Right atrium auricular region (tissue), 2 donors: ENCODE results near the gene PTHLH. TPM values are rescaled to one million over a fixed set of nuclear protein-coding genes. Genes with fewer than 3 reads are reported as not detected.

Experiments
- DNase-seq: peaks from one replicate; pipeline ENCODE4 v3.0.0-alpha.2; 2019; ENCODE audit warnings: low spot score
- H3K27ac ChIP-seq, 2 donors: fragments of 200-600 bp; sonication (generic); 1 replicate in 1 of 2; 2 replicates in 1 of 2; pipeline ENCODE4 v1.5.1; 2016 to 2019
- H3K27me3 ChIP-seq, 2 donors: fragments of 200-600 bp; sonication (generic); one replicate each; pipeline versions ENCODE4 v1.5.1 to v1.6.0; 2017 to 2019
- H3K36me3 ChIP-seq: fragments of 200-600 bp; sonication (generic); one replicate; pipeline ENCODE4 v1.5.1; 2016
- H3K4me1 ChIP-seq, 2 donors: fragments of 200-600 bp; sonication (generic); one replicate each; pipeline versions ENCODE4 v1.5.1 to v1.6.0; 2017 to 2019
- H3K4me3 ChIP-seq, 2 donors: fragments of 200-600 bp; sonication (generic); 1 replicate in 1 of 2; 2 replicates in 1 of 2; pipeline ENCODE4 v1.5.1; 2017 to 2019; ENCODE audit warnings: mild to moderate bottlenecking in 1 of 2, moderate library complexity in 1 of 2
- H3K9me3 ChIP-seq, 2 donors: fragments of 200-600 bp; sonication (generic); one replicate each; pipeline ENCODE4 v1.5.1; 2019
- total RNA-seq, 2 donors: library from RNA; depleted of rRNA; stranded (reverse); fragments of >200 nt; gene quantifications; one replicate each; pipeline ENCODE4 v1.1.0, GENCODE V29; 2016
- TF ChIP-seq, protein P1 (sequence below), 2 donors: fragments of 200-600 bp; sonication (generic); IDR thresholded peaks; one replicate each; pipeline ENCODE4 v1.5.1; 2019; ENCODE audit warnings: antibody characterized with exemption in 2 of 2

PTHLH gene
- total RNA-seq, 2 donors from 2014 or later = 0.63 to 67.6 TPM

DNA sequence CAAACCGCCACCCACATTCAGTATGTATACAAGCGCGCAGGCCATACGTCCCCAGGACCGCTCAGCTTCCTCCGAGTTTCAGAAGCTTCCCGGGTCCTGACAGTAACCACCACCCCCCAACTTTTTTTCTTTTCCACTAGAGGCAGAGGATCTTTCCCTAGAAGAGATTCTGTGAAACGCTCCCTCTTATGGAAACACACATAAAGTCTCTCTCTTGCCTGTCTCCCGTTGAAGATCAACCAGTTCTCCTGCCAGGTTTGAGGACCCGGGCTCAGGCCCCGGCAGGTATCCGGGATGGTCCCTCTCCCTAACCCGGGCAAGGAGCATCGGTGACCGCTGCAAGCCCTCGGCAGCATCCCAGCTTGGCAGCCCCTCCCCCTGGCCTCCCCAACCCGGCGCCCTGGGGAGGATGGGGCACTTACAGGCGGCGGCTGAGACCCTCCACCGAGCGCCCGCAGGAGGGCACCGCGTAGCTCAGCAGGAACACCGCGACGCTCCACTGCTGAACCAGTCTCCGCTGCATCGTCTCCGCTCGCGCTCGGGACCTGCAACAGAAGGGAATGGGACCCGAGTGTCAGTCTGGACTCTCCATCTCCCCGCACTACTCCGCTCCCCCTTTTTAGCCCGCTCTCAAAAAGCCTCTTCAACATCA lies 3.4 kb downstream of the PTHLH start:
- Histone ChIP-seq H3K4me3 (peak overlapping the region; percentile 40 to 54), H3K36me3 (no peaks in the 10 kb centered on the region), H3K4me1 (peaks cover 0 to 23% of the 10 kb centered on the region in 2 donors), H3K27me3 (peaks cover 5 to 9% of the 10 kb centered on the region in 2 donors), H3K9me3 (no peaks in the 10 kb centered on the region), H3K27ac (peak overlapping the region in 1 of 2 donors; percentile 0)
- TF ChIP-seq, protein P1, sequence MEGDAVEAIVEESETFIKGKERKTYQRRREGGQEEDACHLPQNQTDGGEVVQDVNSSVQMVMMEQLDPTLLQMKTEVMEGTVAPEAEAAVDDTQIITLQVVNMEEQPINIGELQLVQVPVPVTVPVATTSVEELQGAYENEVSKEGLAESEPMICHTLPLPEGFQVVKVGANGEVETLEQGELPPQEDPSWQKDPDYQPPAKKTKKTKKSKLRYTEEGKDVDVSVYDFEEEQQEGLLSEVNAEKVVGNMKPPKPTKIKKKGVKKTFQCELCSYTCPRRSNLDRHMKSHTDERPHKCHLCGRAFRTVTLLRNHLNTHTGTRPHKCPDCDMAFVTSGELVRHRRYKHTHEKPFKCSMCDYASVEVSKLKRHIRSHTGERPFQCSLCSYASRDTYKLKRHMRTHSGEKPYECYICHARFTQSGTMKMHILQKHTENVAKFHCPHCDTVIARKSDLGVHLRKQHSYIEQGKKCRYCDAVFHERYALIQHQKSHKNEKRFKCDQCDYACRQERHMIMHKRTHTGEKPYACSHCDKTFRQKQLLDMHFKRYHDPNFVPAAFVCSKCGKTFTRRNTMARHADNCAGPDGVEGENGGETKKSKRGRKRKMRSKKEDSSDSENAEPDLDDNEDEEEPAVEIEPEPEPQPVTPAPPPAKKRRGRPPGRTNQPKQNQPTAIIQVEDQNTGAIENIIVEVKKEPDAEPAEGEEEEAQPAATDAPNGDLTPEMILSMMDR (IDR thresholded peaks at IDR 0.05) = no peak
- DNase-seq = no peak

DNA sequence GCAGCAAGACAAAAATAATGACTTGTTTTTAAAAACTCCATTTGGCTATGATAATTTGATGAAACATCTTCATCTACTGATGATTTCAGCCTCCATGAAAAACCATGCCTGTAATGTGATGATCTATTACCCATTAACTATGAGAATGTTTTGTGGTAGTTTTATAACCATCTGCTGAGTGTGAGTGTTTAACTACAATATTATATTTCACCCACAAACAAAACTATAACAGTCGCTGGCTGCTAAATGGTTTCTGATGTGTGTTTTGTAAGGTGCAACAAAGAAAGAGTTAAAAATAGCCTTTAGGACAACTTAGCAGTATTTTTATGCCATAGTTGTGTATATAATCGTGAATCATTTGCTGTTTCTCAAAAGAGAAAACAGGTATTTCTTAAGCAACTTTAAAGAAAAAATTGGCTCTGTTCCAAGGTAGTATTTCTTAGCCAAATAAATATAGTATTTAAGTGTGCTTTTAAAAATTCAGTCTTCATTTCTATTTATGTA lies 4.9 kb downstream of the PTHLH start:
- TF ChIP-seq, protein P1 (IDR thresholded peaks at IDR 0.05) = no peak
- Histone ChIP-seq H3K4me3 (no peak overlapping the region), H3K9me3 (no peaks in the 10 kb centered on the region), H3K27me3 (peaks cover 5 to 8% of the 10 kb centered on the region in 2 donors), H3K36me3 (no peaks in the 10 kb centered on the region), H3K27ac (no peak overlapping the region), H3K4me1 (peaks cover 0 to 23% of the 10 kb centered on the region in 2 donors)
- no peak for DNase-seq

DNA sequence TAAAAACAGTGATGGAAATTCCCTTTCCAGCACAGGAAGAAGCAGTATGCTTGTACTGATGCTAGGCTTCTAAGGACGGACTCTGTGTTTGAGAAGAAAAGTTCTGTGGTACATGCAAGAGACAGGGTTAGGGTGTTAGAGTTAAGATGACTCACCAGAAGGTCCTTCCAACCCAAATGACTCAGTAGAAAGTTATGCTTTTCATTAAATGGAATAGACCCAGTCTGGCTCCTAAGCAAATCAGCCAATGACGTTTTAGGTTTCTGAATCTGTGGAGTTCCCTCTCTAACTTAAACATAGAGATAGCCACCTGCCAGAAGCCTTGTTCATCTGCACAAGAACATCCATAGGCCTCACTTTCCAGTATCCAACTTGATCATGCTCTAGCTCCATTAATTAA lies 5.7 kb downstream of the PTHLH start:
- peaks cover 5 to 8% of the 10 kb centered on the region in 2 donors for H3K27me3 ChIP-seq
- no peak overlapping the region for H3K4me3 ChIP-seq

DNA sequence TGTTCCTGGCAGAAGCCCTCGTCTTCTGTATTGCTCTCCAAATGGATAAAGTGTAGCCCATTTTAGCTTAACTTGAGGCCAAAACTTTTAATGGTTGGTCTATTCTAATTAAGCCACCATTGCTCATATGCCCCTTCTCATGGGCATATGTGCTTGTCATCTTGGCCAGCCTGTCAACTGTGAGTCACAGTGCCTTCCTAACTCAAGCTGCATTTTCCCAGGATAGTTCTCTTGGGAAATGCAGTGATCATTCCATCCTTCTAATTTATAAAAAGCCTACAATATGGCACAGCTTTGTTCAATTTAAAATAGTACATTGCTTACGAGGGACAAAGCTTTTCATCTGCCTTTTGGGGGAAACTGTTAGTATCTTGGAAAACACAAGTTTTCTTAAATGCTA lies 6.6 kb downstream of the PTHLH start:
- no peak overlapping the region for H3K27ac ChIP-seq
- H3K36me3 ChIP-seq = no peaks in the 10 kb centered on the region
- TF ChIP-seq, protein P1 (IDR thresholded peaks at IDR 0.05) = no peak
- no peak overlapping the region for H3K4me3 ChIP-seq
- DNase-seq = no peak
- peaks cover 0 to 20% of the 10 kb centered on the region in 2 donors for H3K4me1 ChIP-seq
- peaks cover 5 to 8% of the 10 kb centered on the region in 2 donors for H3K27me3 ChIP-seq
- no peaks in the 10 kb centered on the region for H3K9me3 ChIP-seq

More for the DNA sequence above, 5.7 kb downstream of the PTHLH start:
- DNase-seq = no peak
- no peak overlapping the region for H3K27ac ChIP-seq
- TF ChIP-seq, protein P1 (IDR thresholded peaks at IDR 0.05) = no peak
- H3K36me3 ChIP-seq = no peaks in the 10 kb centered on the region
- no peaks in the 10 kb centered on the region for H3K9me3 ChIP-seq
- H3K4me1 ChIP-seq = peaks cover 0 to 23% of the 10 kb centered on the region in 2 donors

DNA sequence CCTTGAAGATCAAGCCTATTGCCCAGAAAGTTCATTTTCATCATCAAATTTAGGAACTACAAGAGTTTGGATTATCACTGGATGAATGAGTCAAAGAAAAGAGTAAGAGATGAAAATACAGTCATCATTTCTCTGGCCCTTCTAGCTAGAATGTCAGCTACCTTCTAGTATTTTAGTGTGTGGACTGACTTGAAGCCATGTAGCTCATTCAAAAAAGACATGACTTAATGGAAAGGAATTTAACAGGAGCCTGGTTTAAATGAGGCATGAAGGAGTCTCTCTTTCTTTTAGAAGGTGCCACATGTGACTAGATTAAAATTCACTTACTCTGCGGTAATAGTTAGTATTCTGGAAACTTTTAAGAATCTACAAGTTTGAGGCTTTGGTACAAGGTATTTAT lies 7.1 kb downstream of the PTHLH start:
- H3K27me3 ChIP-seq = peaks cover 5 to 8% of the 10 kb centered on the region in 2 donors
- H3K36me3 ChIP-seq = no peaks in the 10 kb centered on the region
- H3K4me3 ChIP-seq = no peak overlapping the region
- DNase-seq = no peak
- TF ChIP-seq, protein P1 (IDR thresholded peaks at IDR 0.05) = no peak
- H3K9me3 ChIP-seq = no peaks in the 10 kb centered on the region
- peaks cover 0 to 14% of the 10 kb centered on the region in 2 donors for H3K4me1 ChIP-seq
- no peak overlapping the region for H3K27ac ChIP-seq
